RPMI8226 (cell line): ENCODE results near the gene ARF6.

Experiments used
- DNase-seq: peaks from one replicate; pipeline ENCODE4 v3.0.0-alpha.2; 2015

ARF6 gene

GRCh38 chr14:49945448-49946319 is 52.8 kb downstream of the ARF6 start:
- no peak for DNase-seq
